Aorta (tissue), 5 donors: ENCODE measurements around the gene PUM1. TPM values are rescaled to one million over a fixed set of nuclear protein-coding genes. Genes with fewer than 3 reads are reported as not detected.
"Not testable (repeated sequence)": the region's sequence is repeated elsewhere in the genome, so short reads cannot be mapped to it uniquely, and the experiment has no call there.

Experiments
- ATAC-seq: fragments of 200-7000 bp; cut with Tn5 transposase; one replicate; pipeline ENCODE4 v1.9.1; 2022; ENCODE audit warnings: moderate library complexity; ENCODE audit not compliant: low FRiP score
- DNase-seq, 2 donors: peaks; one replicate each; pipeline ENCODE4 v3.0.0-alpha.2; 2020
- H3K27ac ChIP-seq, 2 donors: one replicate each; pipeline ENCODE4 v1.5.1; 2013; ENCODE audit warnings: low read length in 2 of 2, mild to moderate bottlenecking in 2 of 2, moderate library complexity in 2 of 2, control low read depth in 1 of 2, inconsistent platforms in 1 of 2, low read depth in 1 of 2
- H3K27me3 ChIP-seq, 2 donors: one replicate each; pipeline ENCODE4 v1.6.1; 2013; ENCODE audit warnings: control low read depth in 1 of 2, low read length in 1 of 2, mild to moderate bottlenecking in 1 of 2, moderate library complexity in 1 of 2; ENCODE audit not compliant: insufficient read depth in 2 of 2, control insufficient read depth in 1 of 2
- H3K36me3 ChIP-seq, 2 donors: one replicate each; pipeline ENCODE4 v1.6.1; 2013; ENCODE audit warnings: control low read depth in 1 of 2, low read length in 1 of 2, mild to moderate bottlenecking in 1 of 2; ENCODE audit not compliant: insufficient read depth in 2 of 2, control insufficient read depth in 1 of 2
- H3K4me1 ChIP-seq, 2 donors: one replicate each; pipeline ENCODE4 v1.6.1; 2013; ENCODE audit warnings: low read length in 2 of 2, control low read depth in 1 of 2, mild to moderate bottlenecking in 1 of 2, moderate library complexity in 1 of 2; ENCODE audit not compliant: insufficient read depth in 2 of 2, control insufficient read depth in 1 of 2
- H3K4me3 ChIP-seq, 2 donors: one replicate each; pipeline ENCODE4 v1.5.1; 2013; ENCODE audit warnings: low read length in 2 of 2, control low read depth in 1 of 2, mild to moderate bottlenecking in 1 of 2
- H3K9me3 ChIP-seq: one replicate; pipeline ENCODE4 v1.6.1; 2013; ENCODE audit warnings: mild to moderate bottlenecking, low read length; ENCODE audit not compliant: control insufficient read depth
- whole genome bisulfite sequencing, 2 donors: extraction: QIAGEN DNeasy Blood & Tissue Kit; methylation state at CpG; one replicate each; pipeline ENCODE4 v1.1.7; 2013; 5-methylcytosine and 5-hydroxymethylcytosine counted together
- intact Hi-C, 2 donors: fragments of 100-400 bp; cut with DNase I; formaldehyde crosslinking; loops; one replicate each; pipeline versions ENCODE4 v1.14.2 to v1.15.0; 2022
- polyA plus RNA-seq, 2 donors: library from polyadenylated mRNA; stranded (reverse); fragments of 200-250 nt; gene quantifications; one replicate each; pipeline ENCODE4 v1.2.3, GENCODE V29; 2013
- total RNA-seq, 2 donors: library from RNA; stranded (reverse); fragmentation: NEBNext Ultra II Directional; extraction: Animal tissue kit (Norgen Biotek cat#: 25700); gene quantifications; one replicate each; pipeline ENCODE4 v1.2.1, GENCODE V29; 2021
- donor health status: healthy with polysubstance abuse.
- donor health status: Bipolar disorder and iron deficiency.
- donor health status: DM: no; HTN: no; CAD: no.
- donor health status: DM: no; HTN: no; CAD: no.
- donor health status: DM: yes; HTN: yes; CAD: no.

The PUM1 gene
- total and polyA plus RNA-seq, 4 donors = 13.1 to 120 (median 63.2) TPM

DNA sequence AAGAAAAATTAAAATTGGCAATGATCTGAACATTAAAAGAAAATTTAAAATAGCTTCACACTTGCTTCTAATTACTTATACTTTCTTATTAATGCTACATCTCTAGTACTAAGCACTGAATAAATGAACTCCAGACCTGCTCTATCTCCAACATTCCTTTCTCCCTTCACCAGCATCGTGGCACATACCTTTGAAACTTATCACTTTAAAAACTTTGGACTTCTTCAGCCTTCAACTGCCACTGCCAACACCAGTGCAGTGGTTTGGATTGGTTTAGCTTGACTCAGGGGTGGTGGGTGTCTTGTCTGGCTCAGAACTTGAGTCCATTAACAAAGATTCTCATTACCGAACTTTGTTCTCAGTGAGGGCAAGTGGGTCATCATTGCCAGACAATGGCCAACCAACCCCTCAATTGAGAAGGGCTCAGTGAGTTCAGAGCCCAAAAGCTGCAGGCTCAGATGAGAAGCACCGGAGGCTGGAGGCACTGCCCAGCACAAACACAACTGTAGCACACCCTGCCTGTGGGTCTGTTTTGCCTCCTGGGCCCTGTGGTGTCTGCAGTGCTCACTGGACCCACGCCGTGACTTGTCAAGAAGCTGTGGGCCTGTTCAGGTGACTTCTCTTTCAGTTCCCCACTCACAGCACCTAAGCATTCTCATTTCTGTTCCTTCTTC, 116.6 kb downstream of the PUM1 start:
- H3K27ac ChIP-seq, H3K9me3 ChIP-seq, H3K4me1 ChIP-seq, DNase-seq, ATAC-seq, H3K4me3 ChIP-seq, H3K27me3 ChIP-seq, intact Hi-C loops: not testable (repeated sequence)
- peaks cover 11 to 12% of the 10 kb centered on the region in 2 donors for H3K36me3 ChIP-seq
- 6 to 8% methylated on average over 1 of the region's 5 CpGs for WGBS, 2 donors

DNA sequence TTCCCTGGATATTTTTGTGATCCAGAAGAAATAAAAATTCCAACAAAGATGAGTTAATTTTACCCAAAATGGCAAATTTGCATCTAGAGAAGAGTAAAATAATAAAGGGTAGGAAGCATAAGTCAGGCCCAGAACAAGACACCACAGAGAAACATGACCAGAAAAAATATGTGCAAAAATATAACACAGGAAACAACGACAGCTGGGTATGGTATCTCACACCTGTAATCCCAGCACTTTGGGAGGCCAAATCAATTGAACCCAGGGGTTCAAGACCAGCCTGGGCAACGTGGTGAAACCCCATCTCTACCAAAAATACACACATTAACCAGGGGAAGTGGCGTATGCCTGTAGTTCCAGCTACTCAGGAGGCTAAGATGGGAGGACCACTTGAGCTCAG, 117.2 kb downstream of the PUM1 start:
- ATAC-seq (no peak), DNase-seq (no peak)
- Histone ChIP-seq H3K27me3 (no peaks in the 10 kb centered on the region), H3K36me3 (peaks cover 11% of the 10 kb centered on the region in 2 donors), H3K9me3 (no peaks in the 10 kb centered on the region), H3K4me1 (no peaks in the 10 kb centered on the region), H3K4me3 (no peak overlapping the region), H3K27ac (no peak overlapping the region)
- intact Hi-C loops = no loop called here
- WGBS, 2 donors = 92 to 93% methylated on average over 3 of the region's 3 CpGs

DNA sequence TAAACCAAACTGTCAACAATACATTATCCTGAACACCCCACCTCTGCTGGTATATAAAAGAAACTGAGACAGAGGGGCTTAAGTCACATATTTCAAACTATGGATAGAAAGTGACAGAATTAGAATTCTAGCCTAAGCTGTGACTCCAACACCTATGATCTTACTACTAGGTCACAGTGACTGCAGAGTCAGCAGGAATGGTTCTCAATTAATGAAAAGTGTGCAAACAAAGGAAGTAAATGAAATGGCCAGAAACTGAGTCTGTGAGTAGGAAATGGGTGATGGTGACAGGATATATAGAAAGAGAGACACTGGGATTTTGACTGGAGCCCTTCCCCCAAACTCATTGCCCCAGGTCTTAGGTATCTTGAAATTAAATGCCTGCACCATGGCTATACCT, 118.3 kb downstream of the PUM1 start:
- H3K4me3 ChIP-seq = no peak overlapping the region
- DNase-seq (no peak), ATAC-seq (no peak)
- H3K4me1 ChIP-seq = no peaks in the 10 kb centered on the region
- no peaks in the 10 kb centered on the region for H3K9me3 ChIP-seq
- intact Hi-C loops = no loop called here
- no peak overlapping the region for H3K27ac ChIP-seq
- H3K27me3 ChIP-seq = no peaks in the 10 kb centered on the region
- peaks cover 8 to 11% of the 10 kb centered on the region in 2 donors for H3K36me3 ChIP-seq

DNA sequence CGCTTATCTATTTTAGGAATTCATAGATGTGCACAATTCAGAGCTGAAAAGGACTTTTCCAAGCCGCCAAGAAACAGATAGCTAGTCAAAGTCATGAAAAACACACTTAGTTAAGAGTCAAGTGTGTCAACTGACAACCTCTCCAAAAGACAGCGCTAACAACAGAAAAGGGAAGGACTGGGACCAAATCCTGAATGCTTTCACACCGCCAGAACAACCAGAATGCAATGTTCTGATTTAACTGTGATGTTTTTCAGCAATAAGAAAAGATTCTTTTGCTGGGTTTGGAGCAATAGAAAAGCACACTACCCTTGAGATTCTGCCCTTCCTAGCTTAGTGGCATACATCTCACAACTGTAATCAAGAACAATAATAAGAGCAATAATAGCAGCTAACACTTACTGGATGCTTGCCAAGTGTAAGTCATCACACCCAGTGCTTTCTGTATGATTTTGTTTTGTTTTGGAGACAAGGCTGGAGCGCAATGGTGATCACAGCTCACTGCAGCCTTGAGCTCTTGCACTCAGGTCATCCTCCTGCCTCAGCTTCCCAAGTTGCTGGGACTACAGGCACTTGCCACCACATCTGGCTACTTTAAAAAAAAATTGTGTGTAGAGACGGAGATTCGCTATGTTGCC, 123.1 kb downstream of the PUM1 start:
- no peaks in the 10 kb centered on the region for H3K4me1 ChIP-seq
- DNase-seq (no peak), ATAC-seq (no peak)
- H3K4me3 ChIP-seq = no peak overlapping the region
- H3K27ac ChIP-seq = no peak overlapping the region
- peaks cover 3 to 9% of the 10 kb centered on the region in 2 donors for H3K36me3 ChIP-seq
- intact Hi-C loops = no loop called here
- H3K27me3 ChIP-seq = no peaks in the 10 kb centered on the region
- WGBS, 2 donors = 74% methylated on average over 7 of the region's 7 CpGs
- H3K9me3 ChIP-seq = no peaks in the 10 kb centered on the region

DNA sequence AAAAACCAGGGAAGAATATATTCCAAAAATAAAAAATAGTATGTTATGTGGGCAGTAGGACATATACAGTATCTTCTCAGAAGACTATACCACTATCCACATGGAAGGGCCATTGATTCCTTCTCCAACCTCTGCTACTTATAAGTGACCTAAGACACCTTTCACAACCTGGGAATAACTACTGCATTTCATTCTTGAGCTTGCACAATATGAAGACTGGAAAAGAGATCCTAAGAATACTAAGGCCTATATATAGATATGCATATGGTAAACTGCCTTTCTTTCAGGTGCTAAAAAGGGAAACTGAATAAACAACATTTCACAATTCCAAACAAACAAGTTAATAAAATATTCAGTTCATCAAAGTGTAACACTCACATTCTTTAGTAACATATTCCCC, 125.0 kb downstream of the PUM1 start:
- no peaks in the 10 kb centered on the region for H3K9me3 ChIP-seq
- intact Hi-C loops = no loop called here
- no peak overlapping the region for H3K4me3 ChIP-seq
- H3K27me3 ChIP-seq = no peaks in the 10 kb centered on the region
- ATAC-seq (no peak), DNase-seq (no peak)
- no peak overlapping the region for H3K27ac ChIP-seq
- peaks cover 8 to 11% of the 10 kb centered on the region in 2 donors for H3K36me3 ChIP-seq
- no peaks in the 10 kb centered on the region for H3K4me1 ChIP-seq

DNA sequence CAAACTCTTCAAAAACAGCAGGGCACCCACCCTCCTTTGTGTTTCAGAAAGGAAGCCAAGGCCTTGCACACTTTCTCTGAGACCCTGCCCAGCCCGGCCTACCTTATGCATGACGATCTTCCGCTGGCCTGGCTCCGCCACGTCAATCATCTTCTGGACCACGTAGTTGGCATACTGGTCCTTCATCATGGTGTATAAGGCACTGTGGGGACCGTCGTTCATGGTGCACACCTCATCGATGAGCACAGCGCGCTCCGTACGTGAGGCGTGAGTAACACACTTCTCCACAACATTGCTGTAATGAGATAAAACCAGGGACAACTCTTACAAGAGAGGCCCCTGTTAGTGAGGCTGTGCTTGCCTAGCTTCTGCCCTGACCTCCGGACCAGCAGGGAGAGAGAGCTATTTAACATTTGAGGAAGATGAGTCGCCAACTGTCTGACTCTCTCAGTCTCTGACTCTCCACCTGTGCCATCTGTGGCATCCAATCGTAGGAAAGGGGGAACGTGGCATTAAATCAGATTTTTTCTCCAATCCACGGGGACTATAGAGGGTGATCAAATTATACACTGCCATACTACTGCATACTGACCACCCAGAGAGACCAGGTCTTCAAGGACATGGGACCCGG, 128.9 kb downstream of the PUM1 start:
- H3K27ac ChIP-seq = no peak overlapping the region
- peaks cover 2 to 13% of the 10 kb centered on the region in 2 donors for H3K36me3 ChIP-seq
- WGBS, 2 donors = 90% methylated on average over 20 of the region's 20 CpGs
- H3K4me3 ChIP-seq = no peak overlapping the region
- H3K4me1 ChIP-seq = no peaks in the 10 kb centered on the region
- ATAC-seq (no peak), DNase-seq (no peak)
- intact Hi-C loops = no loop called here
- no peaks in the 10 kb centered on the region for H3K27me3 ChIP-seq
- no peaks in the 10 kb centered on the region for H3K9me3 ChIP-seq

DNA sequence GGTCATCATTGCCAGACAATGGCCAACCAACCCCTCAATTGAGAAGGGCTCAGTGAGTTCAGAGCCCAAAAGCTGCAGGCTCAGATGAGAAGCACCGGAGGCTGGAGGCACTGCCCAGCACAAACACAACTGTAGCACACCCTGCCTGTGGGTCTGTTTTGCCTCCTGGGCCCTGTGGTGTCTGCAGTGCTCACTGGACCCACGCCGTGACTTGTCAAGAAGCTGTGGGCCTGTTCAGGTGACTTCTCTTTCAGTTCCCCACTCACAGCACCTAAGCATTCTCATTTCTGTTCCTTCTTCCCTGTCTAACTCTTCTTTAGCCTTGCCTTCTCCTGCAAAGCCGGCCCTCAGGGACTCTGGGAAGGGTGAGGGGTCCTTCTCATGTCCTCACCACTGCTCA, 129.8 kb downstream of the PUM1 start:
- H3K4me3 ChIP-seq, H3K9me3 ChIP-seq, H3K4me1 ChIP-seq, ATAC-seq, intact Hi-C loops, DNase-seq, H3K27me3 ChIP-seq, H3K27ac ChIP-seq: not testable (repeated sequence)
- peaks cover 0 to 13% of the 10 kb centered on the region in 2 donors for H3K36me3 ChIP-seq
- WGBS, 2 donors = no CpG with 5 or more reads among the region's 4 CpGs

DNA sequence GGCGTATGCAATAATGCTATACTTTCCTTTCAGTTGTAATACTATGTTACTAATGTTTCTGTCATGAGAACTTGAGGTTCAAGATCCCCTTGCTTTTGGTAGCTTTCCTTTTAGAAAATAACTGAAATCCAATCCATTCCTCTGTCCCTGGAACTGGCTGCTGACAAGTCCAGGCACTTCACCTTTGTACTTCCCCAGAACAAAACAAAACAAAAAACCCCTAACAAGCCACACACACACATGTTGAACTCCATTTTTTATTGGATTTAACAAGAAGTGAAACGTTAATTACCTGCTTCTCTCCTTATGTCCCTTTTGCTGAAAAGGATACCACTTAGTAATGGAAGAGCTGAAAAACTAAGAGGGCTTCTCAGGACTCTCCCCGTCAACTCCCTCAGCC, 130.9 kb downstream of the PUM1 start:
- Histone ChIP-seq H3K9me3 (no peaks in the 10 kb centered on the region), H3K27me3 (no peaks in the 10 kb centered on the region), H3K4me1 (no peaks in the 10 kb centered on the region), H3K36me3 (peaks cover 0 to 13% of the 10 kb centered on the region in 2 donors), H3K27ac (no peak overlapping the region), H3K4me3 (no peak overlapping the region)
- WGBS, 2 donors = 78 to 83% methylated on average over 3 of the region's 3 CpGs
- ATAC-seq (no peak), DNase-seq (no peak)
- intact Hi-C loops = loop anchor here in 1 of 2 donors (5.0 kb wide), 1 partner anchor 212 kb away; the partner anchor contains the start of gene MATN1

DNA sequence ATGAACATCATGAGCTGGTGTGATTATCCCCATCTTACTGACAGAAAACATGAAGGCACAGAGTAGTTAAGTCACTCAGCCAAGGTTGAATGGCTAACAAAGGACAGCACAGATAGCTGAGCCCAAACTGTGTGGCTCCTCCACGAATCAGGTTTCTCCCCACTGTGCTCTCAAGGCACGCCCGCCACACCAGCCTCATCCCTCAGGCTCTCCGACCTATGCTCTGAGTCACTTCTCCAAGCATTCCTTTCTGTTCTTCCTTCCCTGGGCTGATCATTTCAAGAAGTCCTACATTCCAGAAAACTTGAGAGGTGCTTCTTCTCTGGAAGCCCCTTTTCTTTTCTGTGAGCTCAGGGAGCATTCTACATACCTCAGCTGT, 131.7 kb downstream of the PUM1 start:
- no peaks in the 10 kb centered on the region for H3K27me3 ChIP-seq
- H3K4me3 ChIP-seq = no peak overlapping the region
- no peaks in the 10 kb centered on the region for H3K4me1 ChIP-seq
- H3K27ac ChIP-seq = no peak overlapping the region
- H3K9me3 ChIP-seq = no peaks in the 10 kb centered on the region
- intact Hi-C loops = loop anchor here in 1 of 2 donors (5.0 kb wide), 1 partner anchor 212 kb away; the partner anchor contains the start of gene MATN1
- ATAC-seq (no peak), DNase-seq (no peak)
- H3K36me3 ChIP-seq = peaks cover 0 to 13% of the 10 kb centered on the region in 2 donors
- 84 to 86% methylated on average over 4 of the region's 4 CpGs for WGBS, 2 donors
